NCI-H82 (cell line): ENCODE data around the gene ARHGEF3.

Experiments used
- DNase-seq: peaks from one replicate; lab custom pipeline; 2025; lab: John Stamatoyannopoulos, UW

Gene ARHGEF3

GRCh38 chr3:56795829-56796185, 5.9 kb downstream of the ARHGEF3 start:
- DNase-seq, result no peak

DNA sequence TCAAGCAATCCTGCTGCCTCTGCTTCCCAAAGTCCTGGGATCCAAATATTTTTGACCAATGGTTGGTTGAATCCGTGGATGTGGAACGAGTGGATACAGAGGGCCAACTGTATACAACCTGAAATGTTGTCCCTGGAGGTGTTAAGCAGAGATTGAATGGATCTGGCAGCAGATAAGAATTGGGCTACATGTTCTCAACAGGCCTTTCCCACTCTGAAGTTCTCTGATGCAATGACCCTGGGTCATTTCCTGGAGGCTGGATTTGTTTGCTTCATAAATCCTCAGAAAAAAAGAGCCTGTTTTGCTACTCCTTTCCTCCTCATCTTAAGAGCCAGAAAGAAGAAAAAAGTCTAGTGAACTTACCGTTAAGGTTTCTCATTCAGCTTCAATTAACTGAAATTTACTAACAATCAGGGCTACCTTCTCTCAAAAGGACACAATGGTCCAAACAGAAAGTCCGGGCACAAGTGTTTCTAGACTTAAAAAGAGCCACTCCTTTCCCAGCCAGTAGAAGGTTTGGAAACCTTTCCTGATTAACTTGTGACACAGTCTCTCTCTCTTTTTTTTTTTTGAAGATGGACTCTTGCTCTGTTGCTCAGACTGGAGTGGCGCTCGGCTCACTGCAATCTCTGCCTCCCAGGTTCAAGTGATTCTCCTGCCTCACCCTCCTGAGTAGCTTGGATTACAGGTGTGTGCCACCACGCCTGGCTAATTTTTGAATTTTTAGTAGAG, 6.5 kb downstream of the ARHGEF3 start:
- DNase-seq, result no peak

GRCh38 chr3:56792193-56792592, 9.6 kb downstream of the ARHGEF3 start:
- DNase-seq, result no peak

GRCh38 chr3:56790016-56790821, 11.5 kb downstream of the ARHGEF3 start:
- DNase-seq, result no peak

DNA sequence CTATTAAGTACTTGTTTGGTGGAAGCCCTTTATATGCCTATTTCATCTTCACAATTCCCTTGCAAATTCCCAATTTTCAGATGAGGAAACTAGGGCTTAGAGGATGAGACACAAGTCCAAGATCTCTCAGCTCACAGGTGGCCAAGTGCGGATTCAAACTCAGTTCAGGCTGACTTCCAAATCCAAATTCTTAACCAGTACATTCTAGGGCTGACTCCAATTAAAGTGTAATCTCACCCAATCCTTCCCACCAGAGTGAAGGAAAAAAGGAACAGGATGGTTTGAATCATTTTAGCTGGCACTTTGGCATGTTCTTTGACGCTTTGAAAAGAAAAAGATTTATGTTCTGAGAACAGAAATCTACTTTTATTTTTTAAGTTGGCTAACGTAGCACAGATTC, 12.7 kb downstream of the ARHGEF3 start:
- DNase-seq, result no peak

GRCh38 chr3:56788521-56788920, 13.2 kb downstream of the ARHGEF3 start:
- no peak for DNase-seq

GRCh38 chr3:56787784-56788256, 13.9 kb downstream of the ARHGEF3 start:
- DNase-seq, result no peak

DNA sequence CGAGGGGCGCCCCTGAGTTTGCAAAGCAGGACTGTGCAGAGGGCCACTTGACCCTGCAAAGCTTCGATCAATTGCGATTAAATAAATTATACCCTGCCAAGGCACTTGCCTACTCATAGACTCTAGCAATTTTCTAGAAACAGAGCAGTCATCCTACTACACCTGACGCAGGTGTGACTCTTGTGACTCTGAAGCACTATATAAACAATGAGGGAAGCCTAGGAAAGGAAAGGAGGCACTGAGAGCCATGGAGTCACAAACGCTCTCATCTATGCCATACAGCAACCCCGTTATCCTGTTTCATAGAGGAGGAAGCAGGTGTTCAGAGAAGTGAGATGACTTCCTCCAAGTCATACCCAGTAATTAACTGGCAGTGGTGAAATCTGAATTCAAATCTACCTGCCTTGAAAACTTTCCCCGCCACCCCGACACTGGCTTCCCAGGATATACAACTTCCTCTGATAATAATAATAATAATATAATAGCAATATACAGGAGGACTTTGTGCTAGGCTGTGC, 14.4 kb downstream of the ARHGEF3 start:
- no peak for DNase-seq

DNA sequence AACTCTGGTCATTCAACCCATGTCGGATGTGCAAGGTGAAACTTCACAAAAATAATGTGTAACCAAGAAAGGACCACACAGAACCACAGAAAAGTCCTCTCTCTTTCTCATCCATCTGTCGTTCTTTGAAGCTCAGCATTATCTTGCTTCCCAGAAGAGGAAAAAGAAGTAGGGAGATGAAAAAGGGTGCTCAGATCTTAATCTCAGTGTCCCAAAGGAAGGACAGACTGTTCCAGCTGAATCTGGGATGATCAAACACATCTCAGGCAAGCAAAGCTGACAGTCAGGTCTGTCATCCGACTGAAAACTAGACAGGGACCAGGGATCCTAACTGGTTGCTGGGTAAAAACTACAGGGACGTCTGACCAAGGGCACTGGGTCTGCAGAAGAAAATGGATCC, 16.2 kb downstream of the ARHGEF3 start:
- DNase-seq, result no peak

DNA sequence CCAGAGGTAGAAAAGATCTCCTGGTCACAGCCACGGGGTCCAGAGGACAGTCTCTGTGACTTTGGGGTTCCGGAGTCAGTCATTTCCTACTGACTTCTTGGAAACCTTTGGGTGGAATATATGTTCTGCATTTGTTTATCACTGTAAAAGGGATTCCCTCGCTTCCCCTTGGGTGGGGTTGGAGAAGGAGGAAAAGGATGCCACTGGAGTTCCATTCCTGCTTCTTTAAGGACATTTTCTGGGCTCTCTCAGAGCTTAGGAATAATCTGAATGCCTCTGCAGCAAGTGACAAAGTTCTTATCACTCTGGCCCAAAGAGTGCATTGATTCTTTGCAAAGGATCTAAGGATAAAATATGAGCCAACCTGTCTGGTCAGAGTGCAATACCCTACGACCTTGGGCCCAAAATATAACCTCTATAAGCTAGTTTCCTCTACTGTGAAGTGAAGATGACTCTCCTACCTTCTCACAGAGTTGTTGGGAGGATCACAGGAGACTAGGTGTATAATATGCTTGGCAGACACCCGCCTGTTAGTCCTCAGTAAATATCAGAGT, 17.2 kb downstream of the ARHGEF3 start:
- DNase-seq, result no peak

- DNase-seq, result no peak
Observed at GRCh38 chr3:56783644-56784447, 17.9 kb downstream of the ARHGEF3 start.

DNA sequence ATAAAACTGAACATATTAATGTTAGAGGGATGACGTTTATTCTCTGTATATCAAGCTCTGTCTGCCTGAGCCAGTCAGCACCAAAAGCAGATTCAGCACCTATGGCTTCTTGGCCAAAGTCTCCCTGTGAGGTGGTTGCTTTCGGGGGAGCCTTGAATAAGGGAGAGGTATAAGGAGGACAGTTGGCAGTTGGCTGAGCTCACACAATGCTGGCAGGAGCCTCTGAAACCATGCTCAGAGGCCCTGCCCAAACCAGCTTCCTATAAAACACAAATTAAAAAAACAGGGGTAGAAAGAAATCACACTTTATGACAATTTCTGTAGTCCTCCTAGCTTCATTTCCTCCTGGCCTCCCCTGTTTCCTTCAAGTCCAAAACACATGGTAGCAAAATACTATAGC, 18.8 kb downstream of the ARHGEF3 start:
- no peak for DNase-seq

DNA sequence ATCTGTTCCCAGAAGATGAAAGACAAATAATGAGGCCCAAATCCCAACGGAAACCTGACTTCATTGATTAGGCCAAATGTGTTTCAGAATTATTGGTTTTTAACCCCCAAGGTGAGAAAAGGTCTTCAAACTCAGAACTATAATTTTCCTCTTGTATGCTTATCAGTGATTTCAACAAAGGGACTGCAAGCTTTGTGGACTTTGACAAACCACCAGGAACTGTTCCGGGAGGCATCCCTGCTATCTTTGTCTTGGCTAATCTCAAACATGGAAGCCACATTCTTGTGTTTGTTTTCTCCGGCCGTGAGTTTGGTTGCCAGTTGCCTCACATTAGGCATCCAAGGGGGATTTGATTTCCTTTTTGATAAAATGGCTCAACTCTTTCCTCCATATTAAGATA, 19.5 kb downstream of the ARHGEF3 start:
- no peak for DNase-seq

DNA sequence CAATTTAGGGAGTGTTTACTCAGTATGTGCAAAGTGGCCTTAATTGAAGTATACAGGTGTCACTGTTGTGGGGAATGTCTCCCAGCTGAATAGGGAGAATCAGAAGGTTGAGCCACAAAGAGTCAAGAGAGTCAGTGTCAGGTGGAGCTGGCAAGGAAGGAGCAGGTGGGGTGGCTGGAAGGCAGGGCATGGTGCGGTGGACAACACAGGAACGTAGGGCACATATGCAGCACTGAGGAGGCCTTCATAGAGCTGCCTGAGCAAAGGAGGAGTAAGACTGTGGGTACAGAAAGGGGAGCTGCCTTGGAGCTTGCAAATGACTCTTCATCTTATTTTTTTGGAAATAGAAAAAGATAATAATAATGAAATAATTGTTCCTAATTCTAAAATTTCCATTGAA, 20.0 kb downstream of the ARHGEF3 start:
- DNase-seq, result no peak

- DNase-seq, result no peak
Observed at GRCh38 chr3:56780936-56781335, 20.8 kb downstream of the ARHGEF3 start.

DNA sequence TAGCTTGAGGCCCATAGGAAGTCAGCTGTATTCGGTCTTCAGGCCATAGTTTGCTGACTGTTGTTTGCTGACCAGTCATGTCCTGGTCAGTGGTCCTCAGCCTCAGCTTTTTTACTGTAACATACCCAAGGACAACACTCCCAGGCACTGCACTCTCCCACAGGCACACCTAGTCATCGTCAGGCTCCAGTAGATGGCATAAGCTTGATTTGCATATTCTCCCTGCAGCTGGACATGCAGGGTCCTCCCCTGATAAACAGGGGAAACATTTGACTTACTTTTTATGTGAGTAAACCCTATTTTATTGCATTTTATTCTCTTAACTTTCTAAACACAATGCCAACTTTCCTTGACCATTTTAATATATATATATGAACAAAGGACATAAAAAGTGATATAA, 22.9 kb downstream of the ARHGEF3 start:
- no peak for DNase-seq

- DNase-seq, result no peak
Observed at GRCh38 chr3:56776556-56776950, 25.2 kb downstream of the ARHGEF3 start.

GRCh38 chr3:56775838-56776555, 25.8 kb downstream of the ARHGEF3 start:
- DNase-seq, result no peak

DNA sequence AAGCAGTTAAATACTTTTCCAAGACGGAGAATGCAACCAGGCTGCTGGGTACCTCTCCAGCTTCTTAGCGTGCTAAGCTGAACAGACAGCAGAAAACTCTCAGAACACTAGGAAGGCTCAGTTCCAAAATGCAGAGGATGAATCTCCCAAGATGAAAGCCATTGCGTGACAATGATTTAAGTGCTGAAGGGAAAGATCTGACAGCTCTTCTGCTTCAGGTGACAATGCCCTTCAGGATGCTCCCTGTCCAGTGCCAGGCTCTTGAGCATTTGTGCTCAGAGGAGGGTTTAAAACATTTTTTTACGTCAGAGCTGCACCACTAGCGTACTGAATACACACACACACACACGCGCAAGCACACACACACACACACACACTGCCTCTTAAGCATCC, 26.3 kb downstream of the ARHGEF3 start:
- DNase-seq, result no peak

DNA sequence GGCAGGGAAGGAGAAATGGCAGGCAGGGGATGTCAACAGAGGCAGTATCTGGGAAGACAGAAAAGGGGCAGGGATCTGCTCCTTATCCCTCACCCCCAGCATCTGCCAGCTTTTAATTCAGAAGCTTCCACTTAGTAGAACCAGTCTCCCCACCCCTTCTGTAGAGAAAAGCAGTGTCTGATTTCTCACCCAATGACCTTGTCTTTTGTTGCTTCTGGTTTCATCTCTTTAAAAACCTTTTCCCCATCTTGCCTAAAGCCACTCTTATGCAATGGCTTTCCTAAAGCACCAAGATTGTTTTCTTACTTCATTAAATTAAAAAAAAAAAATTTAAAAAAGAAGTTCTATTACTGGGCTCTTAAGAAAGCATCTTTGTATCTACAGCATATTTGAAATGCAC, 27.8 kb downstream of the ARHGEF3 start:
- peak; percentile 31 for DNase-seq
